ENCODE results near the gene FMN1. TPM values are rescaled to one million over a fixed set of nuclear protein-coding genes. Genes with fewer than 3 reads are reported as not detected.
A peak's percentile ranks its signal among the peaks of the same experiment; 100 is the strongest.

FMN1 gene
- total RNA-seq, 1 experiment from 2014 or later, result 2.4 TPM

- Histone ChIP-seq H3K36me3 (ENCODE audit: low read depth, low read length) (no peaks in the 10 kb centered on the region), H3K27ac (ENCODE audit: low read length) (peak overlapping the region; percentile 88), H3K4me2 (ENCODE audit: low read length) (no peak overlapping the region), H3K9ac (ENCODE audit: low read length) (peak overlapping the region; percentile 6; the same call in 1 of the 2 replicates), H3K4me3 (ENCODE audit: low read length) (no peak overlapping the region), H3K9me2 (replicated peaks; ENCODE audit: low read length) (no peaks in the 10 kb centered on the region), H2AFZ (ENCODE audit: low read length) (no peak overlapping the region), H4K20me1 (ENCODE audit: low read length) (no peaks in the 10 kb centered on the region), H3K9me3 (ENCODE audit: low read length) (no peaks in the 10 kb centered on the region), H3K27me3 (ENCODE audit: low read length) (no peaks in the 10 kb centered on the region), H3K4me1 (ENCODE audit: insufficient read depth, low read length) (peaks cover 47% of the 10 kb centered on the region), H3F3A (ENCODE audit: low read length, unreplicated experiment) (no peaks in the 10 kb centered on the region), H3K79me2 (ENCODE audit: low read length) (no peaks in the 10 kb centered on the region)
- no TSS peak for BruUV-seq (replicated peaks)
- POLR2A ChIA-PET (ENCODE audit: unreplicated experiment), result no interaction called here
- DNase-seq, result no peak
- no peak for ATAC-seq
- CTCF ChIA-PET, result no interaction called here
- no peak for TF ChIP-seq CTCF (conservative IDR thresholded peaks at IDR 0.05; ENCODE audit: low read depth, low read length)
- no peak for TF ChIP-seq EZH2phosphoT487 (IDR thresholded peaks at IDR 0.05; ENCODE audit: borderline replicate concordance, low read length)
- no peak for TF ChIP-seq EZH2 (IDR thresholded peaks at IDR 0.05; ENCODE audit: low read length, unreplicated experiment)
- intact Hi-C loops (cut with micrococcal nuclease), result loop anchor here (5.0 kb wide), 1 partner anchor 152 kb away; no protein-coding TSS in a partner anchor
Observed at GRCh38 chr15:32840507-32841245, 353.8 kb downstream of the FMN1 start.

GRCh38 chr15:32838820-32839219, 355.7 kb downstream of the FMN1 start:
- DNase-seq (peak; percentile 97), ATAC-seq (peak; percentile 95)
- Histone ChIP-seq H3K36me3 (ENCODE audit: low read depth, low read length) (no peaks in the 10 kb centered on the region), H3K27ac (ENCODE audit: low read length) (peak overlapping the region; percentile 88), H3K79me2 (ENCODE audit: low read length) (no peaks in the 10 kb centered on the region), H3K4me3 (ENCODE audit: low read length) (no peak overlapping the region), H3K9ac (ENCODE audit: low read length) (peak overlapping the region; percentile 66), H3K9me3 (ENCODE audit: low read length) (no peaks in the 10 kb centered on the region), H3F3A (ENCODE audit: low read length, unreplicated experiment) (no peaks in the 10 kb centered on the region), H2AFZ (ENCODE audit: low read length) (no peak overlapping the region; the same call in 1 of the 2 replicates), H3K9me2 (replicated peaks; ENCODE audit: low read length) (no peaks in the 10 kb centered on the region), H4K20me1 (ENCODE audit: low read length) (no peaks in the 10 kb centered on the region), H3K4me2 (ENCODE audit: low read length) (peak overlapping the region; percentile 43), H3K4me1 (ENCODE audit: insufficient read depth, low read length) (peaks cover 46% of the 10 kb centered on the region), H3K27me3 (ENCODE audit: low read length) (no peaks in the 10 kb centered on the region)
- no peak for TF ChIP-seq EZH2 (IDR thresholded peaks at IDR 0.05; ENCODE audit: low read length, unreplicated experiment)
- no peak for TF ChIP-seq CTCF (conservative IDR thresholded peaks at IDR 0.05; ENCODE audit: low read depth, low read length)
- TF ChIP-seq EZH2phosphoT487 (IDR thresholded peaks at IDR 0.05; ENCODE audit: borderline replicate concordance, low read length), result no peak
- intact Hi-C loops (cut with micrococcal nuclease), result no loop called here
- ChIA-PET CTCF (interaction anchor here (0.5 kb wide), 1 partner anchor 97 kb away, joined by 3 read pairs; no protein-coding TSS in a partner anchor), POLR2A (ENCODE audit: unreplicated experiment) (no interaction called here)
- BruUV-seq (replicated peaks), result no TSS peak

GRCh38 chr15:32838338-32838737, 356.2 kb downstream of the FMN1 start:
- no peaks in the 10 kb centered on the region for H4K20me1 ChIP-seq (ENCODE audit: low read length)
- H3K9me3 ChIP-seq (ENCODE audit: low read length), result no peaks in the 10 kb centered on the region
- no peaks in the 10 kb centered on the region for H3K36me3 ChIP-seq (ENCODE audit: low read depth, low read length)
- CTCF ChIA-PET, result no interaction called here
- H3K27me3 ChIP-seq (ENCODE audit: low read length), result no peaks in the 10 kb centered on the region
- no peaks in the 10 kb centered on the region for H3K9me2 ChIP-seq (replicated peaks; ENCODE audit: low read length)
- DNase-seq (no peak), ATAC-seq (peak; percentile 12)
- no peaks in the 10 kb centered on the region for H3F3A ChIP-seq (ENCODE audit: low read length, unreplicated experiment)
- peaks cover 46% of the 10 kb centered on the region for H3K4me1 ChIP-seq (ENCODE audit: insufficient read depth, low read length)
- TF ChIP-seq CTCF (conservative IDR thresholded peaks at IDR 0.05; ENCODE audit: low read depth, low read length), result no peak
- no peak for TF ChIP-seq EZH2 (IDR thresholded peaks at IDR 0.05; ENCODE audit: low read length, unreplicated experiment)
- no peak for TF ChIP-seq EZH2phosphoT487 (IDR thresholded peaks at IDR 0.05; ENCODE audit: borderline replicate concordance, low read length)
- H3K27ac ChIP-seq (ENCODE audit: low read length), result peak overlapping the region; percentile 88
- H3K4me3 ChIP-seq (ENCODE audit: low read length), result no peak overlapping the region
- peak overlapping the region; percentile 43 for H3K4me2 ChIP-seq (ENCODE audit: low read length)
- intact Hi-C loops (cut with micrococcal nuclease), result no loop called here
- H3K9ac ChIP-seq (ENCODE audit: low read length), result peak overlapping the region; percentile 63
- H3K79me2 ChIP-seq (ENCODE audit: low read length), result no peaks in the 10 kb centered on the region
- H2AFZ ChIP-seq (ENCODE audit: low read length), result no peak overlapping the region; the same call in 1 of the 2 replicates
- no TSS peak for BruUV-seq (replicated peaks)
- POLR2A ChIA-PET (ENCODE audit: unreplicated experiment), result no interaction called here

Measured in PC-3 (cell line).